ENCODE results near the gene BGN. TPM values are rescaled to one million over a fixed set of nuclear protein-coding genes. Genes with fewer than 3 reads are reported as not detected.

BGN gene
- total and polyA plus RNA-seq, 10 donors, result 37.1 to 370 (median 234) TPM

DNA sequence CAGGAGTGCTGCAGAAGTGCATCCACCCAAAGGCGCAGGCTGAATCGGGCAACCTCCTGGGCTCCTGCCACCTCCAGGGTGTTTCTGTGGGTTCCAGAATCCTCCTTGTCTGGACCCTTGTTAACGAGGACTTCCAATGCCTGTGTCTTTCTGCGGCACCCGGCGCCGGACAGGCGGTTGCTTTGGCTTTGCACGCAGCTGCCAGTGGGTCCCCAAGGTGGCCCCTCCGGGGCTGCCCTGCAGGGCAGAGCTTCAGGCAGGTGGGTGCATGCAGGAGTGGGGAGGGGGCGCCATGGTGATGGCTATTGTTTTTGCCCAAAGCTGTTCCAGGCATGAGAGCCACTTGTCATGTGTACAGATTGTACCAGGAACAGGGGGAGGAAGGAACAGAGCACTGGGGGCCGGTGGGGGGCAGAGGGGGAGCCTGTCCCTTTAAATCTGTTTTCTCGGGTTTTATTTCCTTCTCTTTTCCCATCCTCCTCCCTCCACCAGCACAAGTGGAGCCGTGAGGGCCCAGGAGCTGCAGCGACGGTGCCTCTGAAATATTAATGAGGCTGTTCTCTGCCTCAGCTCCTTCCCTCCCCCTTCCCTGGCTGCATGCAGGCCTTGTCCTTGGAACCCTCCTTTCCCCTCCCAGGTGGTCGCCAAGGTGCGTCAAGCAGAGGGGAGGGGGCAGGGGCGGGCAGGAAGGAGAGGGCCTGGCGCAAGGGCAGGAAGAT, 35.8 kb downstream of the BGN start:
- 51 to 74% (median 69%) methylated on average over 9 to 20 of the region's 20 CpGs for WGBS, 5 donors
- no peak for TF ChIP-seq POLR2AphosphoS5 (IDR thresholded peaks at IDR 0.05)
- TF ChIP-seq POLR2A (IDR thresholded peaks at IDR 0.05), result no peak
- TF ChIP-seq, protein P1, sequence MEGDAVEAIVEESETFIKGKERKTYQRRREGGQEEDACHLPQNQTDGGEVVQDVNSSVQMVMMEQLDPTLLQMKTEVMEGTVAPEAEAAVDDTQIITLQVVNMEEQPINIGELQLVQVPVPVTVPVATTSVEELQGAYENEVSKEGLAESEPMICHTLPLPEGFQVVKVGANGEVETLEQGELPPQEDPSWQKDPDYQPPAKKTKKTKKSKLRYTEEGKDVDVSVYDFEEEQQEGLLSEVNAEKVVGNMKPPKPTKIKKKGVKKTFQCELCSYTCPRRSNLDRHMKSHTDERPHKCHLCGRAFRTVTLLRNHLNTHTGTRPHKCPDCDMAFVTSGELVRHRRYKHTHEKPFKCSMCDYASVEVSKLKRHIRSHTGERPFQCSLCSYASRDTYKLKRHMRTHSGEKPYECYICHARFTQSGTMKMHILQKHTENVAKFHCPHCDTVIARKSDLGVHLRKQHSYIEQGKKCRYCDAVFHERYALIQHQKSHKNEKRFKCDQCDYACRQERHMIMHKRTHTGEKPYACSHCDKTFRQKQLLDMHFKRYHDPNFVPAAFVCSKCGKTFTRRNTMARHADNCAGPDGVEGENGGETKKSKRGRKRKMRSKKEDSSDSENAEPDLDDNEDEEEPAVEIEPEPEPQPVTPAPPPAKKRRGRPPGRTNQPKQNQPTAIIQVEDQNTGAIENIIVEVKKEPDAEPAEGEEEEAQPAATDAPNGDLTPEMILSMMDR (IDR thresholded peaks at IDR 0.05 in 8 of 11, conservative IDR thresholded peaks at IDR 0.05 in 3 of 11), result no peak
- DNase-seq, result no peak

DNA sequence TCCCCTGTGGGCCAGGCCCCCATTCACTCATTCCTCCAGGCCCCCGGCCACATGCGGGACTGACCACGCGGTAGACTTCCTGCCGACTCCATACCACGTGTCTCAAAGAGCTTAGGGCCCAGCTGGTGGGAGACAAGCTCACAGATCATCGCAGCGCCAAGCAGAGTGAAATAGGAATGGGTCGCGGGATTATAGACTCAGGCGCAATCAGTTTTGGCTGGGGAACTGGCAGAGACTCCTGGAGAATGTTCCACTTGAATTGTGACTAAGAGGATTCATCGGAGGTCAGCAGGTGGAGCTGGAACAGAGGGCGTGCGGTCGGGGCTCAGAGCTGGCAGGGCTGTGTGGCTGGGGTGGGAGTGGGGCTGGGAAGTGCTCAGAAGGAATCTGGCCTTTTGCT, 38.3 kb downstream of the BGN start:
- WGBS, 5 donors, result 67 to 76% (median 75%) methylated on average over 13 to 15 of the region's 15 CpGs
- Histone ChIP-seq H3K4me3 (no peak overlapping the region), H3K27me3 (replicated peaks in 1 of 7) (peaks cover 0 to 23% (median 0%) of the 10 kb centered on the region in 7 donors), H3K27ac (no peak overlapping the region), H3K4me1 (no peaks in the 10 kb centered on the region), H3K9me3 (no peaks in the 10 kb centered on the region), H3K36me3 (no peaks in the 10 kb centered on the region)
- intact Hi-C loops (cut with DNase I; ENCODE audit: low total_unique reads), result no loop called here
- TF ChIP-seq, protein P1 (IDR thresholded peaks at IDR 0.05 in 8 of 11, conservative IDR thresholded peaks at IDR 0.05 in 3 of 11), result no peak
- TF ChIP-seq POLR2A (IDR thresholded peaks at IDR 0.05) (no peak), POLR2AphosphoS5 (IDR thresholded peaks at IDR 0.05) (no peak)
- no peak for DNase-seq

More for the DNA sequence above, 35.8 kb downstream of the BGN start:
- Histone ChIP-seq H3K9me3 (no peaks in the 10 kb centered on the region), H3K27me3 (replicated peaks in 1 of 7) (peaks cover 0 to 43% (median 0%) of the 10 kb centered on the region in 7 donors), H3K4me3 (no peak overlapping the region), H3K36me3 (no peaks in the 10 kb centered on the region), H3K4me1 (no peaks in the 10 kb centered on the region), H3K27ac (no peak overlapping the region)
- intact Hi-C loops (cut with DNase I; ENCODE audit: low total_unique reads), result no loop called here

DNA sequence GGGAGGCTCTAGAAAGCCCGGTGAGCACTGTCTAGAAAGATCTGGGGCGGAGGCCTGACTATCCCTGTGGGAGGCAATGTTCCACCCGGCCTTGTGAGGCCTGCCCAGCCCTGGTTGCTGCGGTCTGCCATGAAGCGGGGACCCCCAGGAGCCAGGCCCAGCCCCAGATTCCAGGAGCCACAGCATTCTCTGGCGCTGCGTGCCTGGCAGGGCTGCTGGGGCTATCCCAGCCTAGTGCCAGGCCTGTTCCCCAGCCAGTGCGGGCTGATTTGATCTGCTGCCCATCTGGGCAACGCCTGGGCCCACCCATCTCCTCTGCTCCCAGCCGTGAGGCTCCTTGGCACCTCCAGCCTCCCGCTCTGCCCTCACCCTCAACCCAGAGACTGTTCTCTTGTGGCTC, 42.3 kb downstream of the BGN start:
- H3K27me3 ChIP-seq (replicated peaks in 1 of 7), result peaks cover 0 to 21% (median 0%) of the 10 kb centered on the region in 7 donors
- no peaks in the 10 kb centered on the region for H3K36me3 ChIP-seq
- H3K4me1 ChIP-seq, result peaks cover 0 to 4% (median 0%) of the 10 kb centered on the region in 6 donors
- no peak for DNase-seq
- H3K4me3 ChIP-seq, result no peak overlapping the region
- WGBS, 5 donors, result 63 to 88% (median 85%) methylated on average over 3 to 11 of the region's 11 CpGs; no CpG with 5 or more reads in 1 of the 5 donors
- no peaks in the 10 kb centered on the region for H3K9me3 ChIP-seq
- intact Hi-C loops (cut with DNase I; ENCODE audit: low total_unique reads), result no loop called here
- TF ChIP-seq, protein P1 (IDR thresholded peaks at IDR 0.05 in 8 of 11, conservative IDR thresholded peaks at IDR 0.05 in 3 of 11), result no peak
- no peak for TF ChIP-seq POLR2AphosphoS5 (IDR thresholded peaks at IDR 0.05)
- TF ChIP-seq POLR2A (IDR thresholded peaks at IDR 0.05), result no peak
- H3K27ac ChIP-seq, result no peak overlapping the region

DNA sequence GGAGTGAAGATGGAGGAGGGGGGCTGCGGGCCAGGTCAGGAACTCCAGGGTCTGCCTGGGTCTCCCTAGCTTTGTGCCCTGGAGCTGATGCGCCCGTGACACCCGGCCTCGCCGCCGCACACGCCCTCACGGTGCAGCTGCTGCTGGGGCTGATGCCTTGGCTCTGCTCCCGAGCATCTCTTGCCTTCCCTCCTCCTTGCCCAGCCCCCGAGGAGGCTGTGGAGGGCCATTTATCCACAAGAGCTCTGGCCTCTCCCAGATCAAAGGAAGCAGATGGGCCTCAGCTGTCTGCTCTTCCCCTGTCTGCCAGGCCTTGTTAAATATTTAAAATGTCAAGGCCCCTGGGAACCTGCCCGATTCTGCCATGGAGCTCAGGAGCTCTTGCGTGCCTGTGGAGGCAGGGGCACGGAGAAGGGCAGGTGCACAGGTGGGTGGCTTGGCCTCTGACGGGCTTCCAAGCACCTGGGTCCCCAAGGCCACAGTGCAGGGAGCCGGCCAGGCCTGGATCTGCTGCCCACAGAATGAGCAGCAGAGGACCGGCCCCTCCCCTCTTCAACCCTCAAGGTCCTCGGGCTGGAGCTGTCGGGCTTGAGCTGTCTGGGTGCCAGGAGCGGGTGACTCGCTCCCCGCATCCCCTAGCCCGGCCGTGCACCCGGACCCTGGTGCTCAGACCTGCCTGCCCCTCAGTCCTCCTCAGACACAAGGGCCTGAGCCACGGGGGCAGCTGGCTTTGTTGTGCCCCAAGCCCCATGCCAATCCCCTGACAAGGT, 42.9 kb downstream of the BGN start:
- no peaks in the 10 kb centered on the region for H3K36me3 ChIP-seq
- 57 to 82% (median 71%) methylated on average over 7 to 26 of the region's 26 CpGs for WGBS, 5 donors
- peaks cover 0 to 4% (median 0%) of the 10 kb centered on the region in 6 donors for H3K4me1 ChIP-seq
- intact Hi-C loops (cut with DNase I; ENCODE audit: low total_unique reads), result no loop called here
- H3K27me3 ChIP-seq (replicated peaks in 1 of 7), result peaks cover 0 to 19% (median 0%) of the 10 kb centered on the region in 7 donors
- H3K4me3 ChIP-seq, result no peak overlapping the region
- H3K9me3 ChIP-seq, result no peaks in the 10 kb centered on the region
- H3K27ac ChIP-seq, result no peak overlapping the region
- TF ChIP-seq, protein P1 (IDR thresholded peaks at IDR 0.05 in 8 of 11, conservative IDR thresholded peaks at IDR 0.05 in 3 of 11), result no peak
- TF ChIP-seq POLR2A (IDR thresholded peaks at IDR 0.05) (no peak), POLR2AphosphoS5 (IDR thresholded peaks at IDR 0.05) (no peak)
- no peak for DNase-seq

Data from spleen (tissue), 11 donors.